Motor neuron (in vitro differentiated cells): ENCODE results near the gene FIBP. TPM values are rescaled to one million over a fixed set of nuclear protein-coding genes. Genes with fewer than 3 reads are reported as not detected.

Experiments
- ATAC-seq, 8 experiments: fragments of 200-7000 bp; cut with Tn5 transposase; replicated peaks in 6 of 8; 2 replicates each; pipeline ENCODE4 v1.8.0; 2021; ENCODE audit warnings: mild to moderate bottlenecking in 8 of 8, moderate library complexity in 8 of 8
- H3K27ac ChIP-seq, 2 donors: fragments of 250-450 bp; sonication (Bioruptor Pico); 2 replicates each; pipeline ENCODE4 v1.9.0; 2021; ENCODE audit warnings: antibody characterized with exemption in 2 of 2, mild to moderate bottlenecking in 2 of 2, moderate library complexity in 1 of 2
- H3K4me1 ChIP-seq, 2 donors: fragments of 250-450 bp; sonication (Bioruptor Pico); replicated peaks in 1 of 2; 2 replicates each; pipeline ENCODE4 v1.6.1; 2021; ENCODE audit warnings: antibody characterized with exemption in 2 of 2, mild to moderate bottlenecking in 2 of 2, moderate library complexity in 1 of 2
- H3K4me3 ChIP-seq, 5 donors: fragments of 250-450 bp; sonication (Bioruptor Pico); 2 replicates each; pipeline ENCODE4 v1.9.0; 2021; ENCODE audit warnings: antibody characterized with exemption in 5 of 5, mild to moderate bottlenecking in 5 of 5, moderate library complexity in 4 of 5
- WGBS, 10 experiments: fragments of 450-650 bp; shearing (Covaris generic); methylation state at CpG; one replicate each; pipeline ENCODE4 v1.0.0; 2022; 5-methylcytosine and 5-hydroxymethylcytosine counted together
- in situ Hi-C, 9 experiments: fragments of 400-800 bp; cut with MboI; loops; one replicate each; pipeline ENCODE4 v1.15.0; 2021; ENCODE audit warnings: low sequenced_read_pairs in 9 of 9, low pct_unique_long_range_greater_than_20kb in 2 of 9; ENCODE audit not compliant: unreplicated experiment in 9 of 9
- total RNA-seq, 8 experiments: library from RNA; unstranded; fragments of 300-600 nt; gene quantifications; 2 replicates each; pipeline versions ENCODE4 v1.2.3 to v1.2.4, GENCODE V29; 2022

FIBP gene
- total RNA-seq, 8 experiments from 2014 or later, result 63.4 to 99.1 (median 84.6) TPM

DNA sequence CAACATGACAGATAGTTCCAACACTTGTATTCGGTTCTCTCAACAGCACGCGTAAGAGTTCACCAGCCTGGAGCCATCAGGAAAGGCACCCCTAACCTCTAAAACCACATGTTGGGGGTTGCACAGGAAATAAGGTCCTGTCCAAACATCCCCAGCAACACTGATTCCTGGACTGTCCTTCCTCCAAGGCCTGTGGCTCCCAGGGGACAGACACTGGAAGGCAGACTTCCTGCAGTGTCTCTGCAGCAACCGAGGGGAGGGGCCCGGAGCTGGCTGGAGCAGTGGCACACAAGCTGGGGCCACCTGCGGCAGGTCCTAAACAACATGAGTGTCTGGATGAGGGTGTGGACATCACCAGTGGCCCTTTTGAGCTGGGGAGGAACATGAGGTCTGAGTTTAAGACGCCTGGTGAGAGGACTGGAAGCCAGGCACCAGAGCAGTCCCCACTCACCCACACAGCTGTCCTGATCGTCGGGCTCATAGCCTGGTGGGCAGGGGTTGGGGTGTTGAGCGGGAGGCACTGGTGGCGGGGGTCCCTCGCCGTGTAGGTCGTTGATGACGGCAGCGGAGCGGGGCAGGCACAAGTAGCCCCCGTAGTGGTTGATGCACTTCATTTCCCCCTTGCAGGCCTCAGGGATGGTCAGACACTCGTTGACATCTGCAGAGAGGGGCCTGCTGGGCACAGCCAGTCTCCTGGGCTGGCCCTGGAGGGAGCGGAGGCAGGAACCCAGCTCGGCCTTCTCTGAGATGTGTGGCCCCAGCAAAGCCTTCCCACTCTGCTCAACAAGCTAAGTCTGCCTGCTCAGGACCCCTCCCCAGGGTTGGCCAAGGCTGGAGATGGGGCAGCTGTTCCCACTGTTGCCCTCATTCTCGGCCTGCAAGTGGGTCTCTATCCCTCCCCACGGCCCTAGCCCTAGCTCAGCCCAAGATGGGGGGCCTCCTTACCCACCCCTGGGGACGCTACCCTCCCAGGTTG is 17.3 kb downstream of the FIBP start:
- in situ Hi-C loops, result no loop called here
- no peak overlapping the region for H3K4me3 ChIP-seq
- ATAC-seq, result no peak
- H3K4me1 ChIP-seq, result peaks cover 8 to 32% of the 10 kb centered on the region in 2 donors
- H3K27ac ChIP-seq, result no peak overlapping the region
- 93 to 100% (median 100%) methylated on average over 1 to 3 of the region's 24 CpGs; no CpG with 5 or more reads in 7 of the 10 experiments for WGBS, 10 experiments

DNA sequence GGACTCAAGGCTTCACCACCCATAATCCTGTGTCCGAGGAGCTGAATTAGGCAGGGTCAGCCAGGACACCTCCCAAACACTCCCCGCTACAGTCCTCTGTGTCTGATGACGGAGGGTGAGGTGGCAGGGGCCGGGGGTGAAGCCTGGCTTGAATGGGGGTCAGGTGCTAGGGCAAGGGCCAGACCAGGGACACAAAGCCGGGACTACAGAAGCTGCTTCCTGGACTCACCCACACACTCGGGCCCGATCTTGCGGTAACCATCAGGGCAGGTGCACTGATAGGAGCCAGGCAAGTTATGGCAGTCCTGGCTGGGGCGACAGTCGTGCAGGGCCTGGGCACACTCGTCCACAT is 18.0 kb downstream of the FIBP start:
- in situ Hi-C loops, result no loop called here
- WGBS, 10 experiments, result 82 to 100% (median 100%) methylated on average over 1 to 2 of the region's 11 CpGs; no CpG with 5 or more reads in 7 of the 10 experiments

DNA sequence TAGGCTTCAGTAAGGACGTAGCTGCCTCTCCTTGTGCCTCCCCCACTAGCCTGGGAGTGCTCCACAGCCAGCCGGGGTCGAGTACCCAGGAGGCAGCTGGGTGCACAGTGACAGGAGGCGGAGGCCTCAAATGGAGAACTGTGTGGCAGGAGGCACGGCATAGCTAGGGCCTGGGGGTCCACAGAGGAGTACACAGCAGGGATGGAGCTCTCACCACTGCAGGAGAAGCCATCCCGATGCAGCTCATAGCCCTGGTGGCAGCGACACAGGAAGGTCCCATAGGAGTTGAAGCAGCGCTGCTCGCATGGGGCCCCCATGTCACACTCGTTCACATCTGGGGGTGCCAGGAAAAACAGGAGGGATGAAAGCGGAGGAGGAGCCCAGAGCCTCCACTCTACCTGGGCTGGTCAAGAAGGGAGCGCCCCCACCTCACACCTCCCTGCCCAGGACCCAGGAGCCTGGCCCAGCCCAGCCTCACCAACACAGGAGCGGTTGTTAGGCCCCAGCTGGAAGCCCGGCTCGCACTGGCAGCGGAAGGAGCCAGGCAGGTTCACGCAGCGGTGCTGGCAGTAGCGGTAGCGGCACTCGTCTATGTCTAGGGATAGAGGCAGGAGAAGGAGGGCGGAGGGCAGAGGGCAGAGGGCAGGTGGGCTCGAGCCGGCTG is 18.5 kb downstream of the FIBP start:
- in situ Hi-C loops, result no loop called here
- no peak overlapping the region for H3K4me3 ChIP-seq
- WGBS, 10 experiments, result 53 to 100% (median 76%) methylated on average over 1 to 9 of the region's 24 CpGs; no CpG with 5 or more reads in 5 of the 10 experiments
- no peak overlapping the region for H3K27ac ChIP-seq
- H3K4me1 ChIP-seq, result peaks cover 8 to 32% of the 10 kb centered on the region in 2 donors
- ATAC-seq, result no peak

More for the DNA sequence above, 18.0 kb downstream of the FIBP start:
- Histone ChIP-seq H3K27ac (no peak overlapping the region), H3K4me3 (no peak overlapping the region), H3K4me1 (peaks cover 8 to 32% of the 10 kb centered on the region in 2 donors)
- no peak for ATAC-seq

DNA sequence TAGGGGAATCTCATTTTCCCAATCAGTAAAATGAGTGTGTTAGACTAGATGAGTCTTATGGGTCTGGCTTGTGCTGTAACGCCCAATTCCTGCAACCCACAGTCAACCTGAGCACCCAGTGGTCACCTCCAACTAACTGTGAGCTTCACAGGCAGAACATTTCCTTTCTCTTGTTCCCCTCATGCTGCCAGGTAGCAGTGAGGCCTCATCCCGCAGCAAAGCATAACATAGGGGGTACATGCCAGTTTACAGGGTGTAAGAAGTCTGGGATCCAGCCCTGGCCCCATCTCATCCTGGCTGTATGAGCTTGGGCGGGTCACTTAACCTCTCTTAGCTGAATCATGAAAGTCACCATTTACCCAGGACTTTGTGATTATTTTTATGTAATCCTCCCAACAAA is 19.4 kb downstream of the FIBP start:
- WGBS, 10 experiments, result 60 to 100% (median 100%) methylated on average over 1 to 2 of the region's 3 CpGs; no CpG with 5 or more reads in 3 of the 10 experiments
- Histone ChIP-seq H3K27ac (no peak overlapping the region), H3K4me3 (no peak overlapping the region), H3K4me1 (peaks cover 8 to 32% of the 10 kb centered on the region in 2 donors)
- no peak for ATAC-seq
- in situ Hi-C loops, result no loop called here

DNA sequence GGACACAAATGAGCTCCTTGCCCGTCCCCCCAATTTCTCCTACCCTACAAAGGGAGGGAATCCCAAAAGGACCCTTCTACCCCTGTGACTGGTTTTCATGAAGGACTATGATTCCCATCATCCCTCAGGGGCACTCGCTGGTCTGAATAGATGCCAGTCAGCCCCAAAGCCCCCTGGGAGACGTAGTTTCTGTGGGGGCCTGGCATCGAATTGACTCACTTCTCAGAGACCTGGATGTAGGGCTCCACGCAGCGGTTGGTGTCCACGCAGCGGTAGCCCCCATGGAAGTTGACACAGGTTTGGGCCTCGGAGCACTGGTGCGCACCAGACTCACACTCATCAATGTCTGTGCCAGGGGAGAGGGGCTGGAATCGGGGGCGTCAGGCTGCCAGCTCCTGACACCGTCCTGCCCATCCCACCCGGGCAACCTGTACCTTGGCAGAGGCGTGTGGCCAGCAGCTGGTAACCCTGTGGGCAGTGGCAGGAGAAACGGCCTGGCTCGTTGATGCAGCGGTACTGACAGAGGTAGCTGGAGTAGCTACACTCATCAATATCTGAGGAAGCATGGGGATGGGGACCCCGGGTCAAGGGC is 20.1 kb downstream of the FIBP start:
- in situ Hi-C loops, result no loop called here
- ATAC-seq, result peak in 5 of 8 experiments; percentile 18 to 43 (median 35)
- H3K4me1 ChIP-seq, result peaks cover 8 to 28% of the 10 kb centered on the region in 2 donors
- peak overlapping the region in 1 of 5 donors; percentile 21 for H3K4me3 ChIP-seq
- WGBS, 10 experiments, result 48 to 100% (median 57%) methylated on average over 2 to 5 of the region's 19 CpGs; no CpG with 5 or more reads in 6 of the 10 experiments
- H3K27ac ChIP-seq, result no peak overlapping the region

DNA sequence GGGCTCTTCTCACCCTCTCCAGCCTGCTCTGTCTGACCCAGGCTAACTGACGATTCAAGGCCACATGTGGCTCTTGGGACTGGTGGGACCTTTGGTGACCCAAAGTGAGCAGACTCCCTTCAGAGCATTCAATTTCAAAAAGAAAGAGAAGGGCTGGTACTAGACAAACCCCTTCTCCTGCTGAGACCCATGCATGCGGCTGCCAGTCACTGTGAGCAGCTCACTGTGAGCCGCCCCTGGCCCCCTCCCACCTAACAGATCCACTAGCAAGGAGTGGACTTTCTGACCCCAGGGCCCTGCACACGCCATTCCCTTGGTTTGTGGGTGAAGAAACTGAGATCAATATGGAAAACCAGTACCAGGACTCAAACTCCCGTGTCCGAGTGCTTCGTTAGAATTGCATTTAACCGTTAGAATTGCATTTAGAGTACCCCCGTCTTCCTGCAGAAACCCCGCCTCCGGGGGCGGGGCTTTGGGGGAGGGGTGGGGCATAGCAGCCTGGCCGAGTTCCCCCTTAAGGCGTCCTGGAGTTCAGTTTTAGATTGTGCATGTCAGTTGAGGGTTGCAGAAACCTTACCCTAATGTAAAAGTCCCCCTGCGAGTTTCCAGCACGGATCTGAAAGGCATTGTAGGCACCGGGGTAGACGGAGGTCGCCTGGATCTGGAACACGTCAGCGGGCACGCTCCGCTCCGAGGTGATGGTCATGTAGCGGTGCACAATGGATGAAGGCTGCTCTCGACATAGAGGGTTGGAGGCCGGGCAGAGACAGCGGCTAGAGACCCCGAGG is 20.8 kb downstream of the FIBP start:
- no peak overlapping the region for H3K27ac ChIP-seq

DNA sequence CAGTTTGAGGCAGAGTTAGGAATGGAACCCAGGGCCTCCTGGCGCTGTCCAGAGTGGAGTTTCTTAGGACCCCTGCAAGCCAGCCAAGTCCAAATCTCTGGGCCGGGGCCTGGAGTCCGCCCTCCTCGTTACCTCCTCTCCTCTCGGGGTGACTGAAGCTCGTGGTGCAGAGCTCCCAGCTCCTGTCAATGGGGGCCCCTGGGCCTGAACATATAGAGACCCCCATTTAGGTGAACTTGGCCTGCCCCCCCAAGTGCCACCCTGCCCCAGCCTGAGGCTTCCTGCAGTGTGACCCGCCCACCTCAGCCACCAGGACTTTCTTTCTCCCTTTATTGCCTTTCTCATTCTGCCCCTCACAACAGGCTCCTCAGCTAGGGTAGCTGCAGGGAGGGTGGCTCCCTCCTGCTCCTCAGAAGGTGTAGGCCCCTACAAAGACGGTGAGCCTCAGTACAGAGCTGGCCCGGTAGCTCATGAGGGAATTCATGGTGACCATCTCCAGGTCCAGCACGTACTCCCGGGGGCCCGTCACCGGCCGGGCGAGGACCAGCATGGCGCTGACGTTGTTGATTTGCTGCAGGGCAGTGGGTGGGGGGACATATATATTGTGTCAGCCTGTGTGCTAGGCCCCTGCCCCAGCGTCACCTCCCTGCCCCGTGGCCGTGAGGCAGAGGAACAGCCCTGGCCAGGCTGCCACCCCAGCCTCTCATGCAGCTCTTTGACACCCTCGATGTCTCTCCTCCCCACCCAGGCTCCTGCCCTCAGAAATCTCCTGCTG is 21.6 kb downstream of the FIBP start:
- no peak overlapping the region for H3K4me3 ChIP-seq
- WGBS, 10 experiments, result 33 to 100% (median 90%) methylated on average over 1 to 13 of the region's 21 CpGs; no CpG with 5 or more reads in 5 of the 10 experiments
- in situ Hi-C loops, result no loop called here
- no peak for ATAC-seq
- peaks cover 8 to 14% of the 10 kb centered on the region in 2 donors for H3K4me1 ChIP-seq
- no peak overlapping the region for H3K27ac ChIP-seq

More for the DNA sequence above, 20.8 kb downstream of the FIBP start:
- Histone ChIP-seq H3K4me1 (peaks cover 8 to 22% of the 10 kb centered on the region in 2 donors), H3K4me3 (peak overlapping the region in 1 of 5 donors; percentile 21)
- 22 to 53% (median 33%) methylated on average over 2 to 7 of the region's 29 CpGs; no CpG with 5 or more reads in 6 of the 10 experiments for WGBS, 10 experiments
- ATAC-seq, result peak in 5 of 8 experiments; percentile 1 to 28 (median 10)
- in situ Hi-C loops, result no loop called here

DNA sequence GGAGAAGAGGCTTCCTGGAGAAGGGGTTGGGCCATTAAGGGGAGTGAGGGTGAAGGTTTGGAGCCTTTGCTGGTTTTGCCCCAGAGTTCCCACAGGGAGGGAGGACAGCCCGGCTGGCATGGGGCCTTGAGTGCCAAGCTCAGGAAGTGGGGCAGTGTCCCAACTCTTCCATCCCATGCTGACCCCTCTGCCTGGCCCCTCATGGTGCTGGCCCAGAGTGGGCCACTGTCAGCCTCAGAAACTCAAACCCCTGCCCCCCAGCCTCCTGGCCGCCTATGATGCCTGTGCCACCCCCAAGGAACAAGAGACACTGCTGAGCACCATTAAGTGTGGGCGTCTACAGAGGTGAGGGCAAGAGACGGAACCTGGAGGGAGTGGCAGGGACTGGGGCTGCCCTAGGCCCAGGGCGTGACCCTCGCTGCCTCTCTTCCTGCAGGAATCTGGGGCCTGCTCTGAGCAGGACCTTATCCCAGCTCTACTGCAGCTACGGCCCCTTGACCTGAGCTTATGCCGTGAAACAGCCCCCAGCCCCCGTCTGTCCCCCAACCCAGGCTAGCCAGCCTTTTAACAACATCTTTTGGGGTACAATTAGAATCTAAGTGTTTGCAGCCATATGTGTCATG is 22.6 kb downstream of the FIBP start:
- H3K27ac ChIP-seq, result no peak overlapping the region
- H3K4me1 ChIP-seq, result peaks cover 6 to 9% of the 10 kb centered on the region in 2 donors
- no peak overlapping the region for H3K4me3 ChIP-seq
- ATAC-seq, result no peak
- in situ Hi-C loops, result no loop called here
- 80 to 100% (median 86%) methylated on average over 2 to 3 of the region's 9 CpGs; no CpG with 5 or more reads in 7 of the 10 experiments for WGBS, 10 experiments

DNA sequence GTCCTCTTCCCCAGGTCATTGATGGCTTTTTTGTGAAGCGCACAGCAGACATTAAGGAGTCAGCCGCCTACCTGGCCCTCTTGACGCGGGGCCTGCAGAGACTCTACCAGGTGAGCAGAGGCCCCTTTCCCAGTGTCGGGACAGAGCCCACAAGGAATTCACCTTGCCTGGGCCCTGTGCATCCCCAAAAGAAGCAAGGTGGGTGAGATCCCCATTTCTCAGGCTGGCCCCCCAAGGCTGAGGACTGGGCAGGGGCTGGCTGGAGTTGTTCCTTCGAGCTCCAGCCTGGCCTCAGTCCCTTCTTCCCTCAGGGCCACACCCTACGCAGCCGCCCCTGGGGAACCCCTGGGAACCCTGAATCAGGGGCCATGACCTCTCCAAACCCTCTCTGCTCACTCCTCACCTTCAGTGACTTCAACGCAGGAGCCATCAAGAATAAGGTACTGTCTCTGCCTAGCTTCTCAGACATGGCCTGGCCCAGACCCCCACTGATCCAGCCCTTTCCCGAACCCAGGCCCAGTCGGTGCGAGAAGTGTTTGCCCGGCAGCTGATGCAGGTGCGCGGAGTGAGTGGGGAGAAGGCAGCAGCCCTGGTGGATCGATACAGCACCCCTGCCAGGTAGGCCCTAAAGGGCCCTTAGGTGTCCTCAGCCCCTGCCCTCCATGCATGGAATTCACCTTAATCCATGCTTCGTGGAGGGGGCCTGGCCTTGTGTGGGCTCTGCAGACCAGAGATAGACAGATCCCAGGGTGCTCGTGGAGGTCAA is 23.4 kb downstream of the FIBP start:
- Histone ChIP-seq H3K4me3 (no peak overlapping the region), H3K4me1 (peaks cover 6 to 8% of the 10 kb centered on the region in 2 donors), H3K27ac (no peak overlapping the region)
- ATAC-seq, result no peak
- WGBS, 10 experiments, result 73 to 100% (median 93%) methylated on average over 2 to 9 of the region's 18 CpGs; no CpG with 5 or more reads in 2 of the 10 experiments
- in situ Hi-C loops, result no loop called here

DNA sequence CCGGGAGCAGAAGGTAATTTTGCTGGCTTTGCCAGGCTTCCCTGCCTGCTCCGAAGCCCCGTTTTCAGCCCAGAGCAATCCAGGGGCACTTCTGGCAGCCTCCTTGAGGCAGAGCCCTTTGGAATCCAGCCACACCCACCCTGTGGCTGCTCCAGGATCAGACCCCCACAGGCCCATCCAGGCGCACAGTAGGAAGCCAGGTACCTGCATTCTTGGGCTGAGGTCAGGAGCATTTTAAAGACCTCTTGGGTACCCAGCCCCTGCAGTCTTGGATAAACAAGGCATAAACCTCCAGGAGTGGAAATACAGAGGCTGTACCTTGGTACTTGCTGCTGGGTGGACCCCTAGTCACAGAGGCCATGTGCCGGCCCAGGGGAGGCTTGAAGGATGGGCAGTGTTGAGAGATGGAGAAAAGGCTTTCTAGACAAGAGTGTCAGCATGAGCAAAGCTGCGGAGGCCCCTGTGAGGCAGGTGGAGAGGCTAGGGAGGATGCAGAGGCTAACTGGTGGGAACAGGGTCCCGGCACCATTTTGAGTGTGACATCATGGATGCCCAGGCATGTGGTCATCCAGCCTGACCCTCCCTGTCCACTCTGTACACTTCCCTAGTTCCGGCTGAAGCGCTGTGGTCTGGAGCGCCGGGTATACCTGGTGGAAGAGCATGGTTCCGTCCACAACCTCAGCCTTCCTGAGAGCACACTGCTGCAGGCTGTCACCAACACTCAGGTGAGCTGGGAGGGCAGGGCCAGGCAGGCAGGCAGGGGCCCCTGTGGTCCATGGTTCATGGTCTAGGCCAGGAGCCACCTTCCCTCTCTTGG is 24.2 kb downstream of the FIBP start:
- WGBS, 10 experiments, result 80 to 100% (median 87%) methylated on average over 1 to 8 of the region's 12 CpGs; no CpG with 5 or more reads in 7 of the 10 experiments
- in situ Hi-C loops, result no loop called here
- ATAC-seq, result no peak
- peaks cover 6 to 8% of the 10 kb centered on the region in 2 donors for H3K4me1 ChIP-seq
- no peak overlapping the region for H3K27ac ChIP-seq
- H3K4me3 ChIP-seq, result no peak overlapping the region
